ENCODE data around the gene SRR.

SRR gene

DNA sequence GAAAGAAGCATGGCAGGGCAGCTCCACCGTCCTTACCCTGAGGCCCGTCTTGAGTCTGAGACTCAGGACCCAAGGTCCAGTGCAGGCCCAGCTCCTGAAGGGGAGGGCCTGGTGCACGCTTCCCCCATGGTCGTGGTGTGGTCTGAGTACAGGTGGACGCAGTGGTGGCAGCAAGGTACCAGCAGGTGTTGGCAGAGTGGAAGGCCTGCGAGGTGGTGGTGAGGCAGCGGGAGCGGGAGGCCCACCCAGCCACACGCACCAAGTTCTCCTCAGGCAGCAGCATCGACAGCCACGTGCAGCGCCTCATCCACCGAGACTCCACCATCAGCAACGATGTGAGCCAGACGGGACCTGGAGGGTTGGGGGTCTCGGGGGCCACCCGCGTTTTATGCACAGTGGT, 69.4 kb downstream of the SRR start:
- no peak for DNase-seq

Measured in COR-L47 (cell line).